ENCODE results near the gene GRID1.

- no peak for TF ChIP-seq CTCF (IDR thresholded peaks at IDR 0.05)
- no peak for TF ChIP-seq USF1 (IDR thresholded peaks at IDR 0.05; ENCODE audit: borderline replicate concordance, low read depth)
- no peak for TF ChIP-seq POLR2AphosphoS5 (IDR thresholded peaks at IDR 0.05; ENCODE audit: low read depth, low read length)
- TF ChIP-seq TAF1 (IDR thresholded peaks at IDR 0.05; ENCODE audit: borderline replicate concordance, low read depth, low read length): no peak
- no peak for TF ChIP-seq JUND (IDR thresholded peaks at IDR 0.05)
- TF ChIP-seq CHD2 (IDR thresholded peaks at IDR 0.05; ENCODE audit: low read length, partially characterized antibody): no peak
Measured at GRCh38 chr10:86108696-86109095, 257.9 kb downstream of the GRID1 start.
